GM23338 (cell line): ENCODE results near the gene WDR13.

Experiments
- CTCF ChIP-seq, 2 experiments: fragments of 200-600 bp in 1 of 2; sonication (generic) in 1 of 2; conservative IDR thresholded peaks; 2 replicates each; pipeline versions ENCODE4 v1.5.1 to v1.6.1; 2016 to 2017; ENCODE audit warnings: antibody characterized with exemption in 2 of 2, low read depth in 2 of 2, mild to moderate bottlenecking in 2 of 2, moderate library complexity in 1 of 2
- EZH2 ChIP-seq: fragments of 200-600 bp; sonication (generic); IDR thresholded peaks from one replicate; pipeline ENCODE4 v1.8.0; 2017; ENCODE audit warnings: antibody characterized with exemption, mild to moderate bottlenecking, low read depth; ENCODE audit not compliant: unreplicated experiment
- EZH2phosphoT487 ChIP-seq: fragments of 200-600 bp; sonication (generic); IDR thresholded peaks from one replicate; pipeline ENCODE4 v1.8.1; 2018; ENCODE audit warnings: antibody characterized with exemption; ENCODE audit not compliant: unreplicated experiment
- POLR2AphosphoS5 ChIP-seq: IDR thresholded peaks from 2 replicates; pipeline ENCODE4 v1.6.1; 2016; ENCODE audit warnings: antibody characterized with exemption, low read depth
- REST ChIP-seq: IDR thresholded peaks from one replicate; pipeline ENCODE4 v1.6.1; 2018; ENCODE audit warnings: antibody characterized with exemption; ENCODE audit not compliant: unreplicated experiment

- TF ChIP-seq CTCF (conservative IDR thresholded peaks at IDR 0.05; ENCODE audit: low read depth in 2 of 2) (peak; percentile 30 to 42), EZH2 (no peak), POLR2AphosphoS5 (no peak), EZH2phosphoT487 (no peak), REST (no peak)
Measured at GRCh38 chrX:48606091-48606490, 8.8 kb downstream of the WDR13 start.
